GM21515 (cell line): ENCODE data around the gene CTIF.

Experiments
- ATAC-seq: cut with Tn5 transposase; IDR thresholded peaks from one replicate; pipeline ENCODE4 v1.9.1; 2021; ENCODE audit not compliant: unreplicated experiment

CTIF gene

GRCh38 chr18:48794251-48794970, 255.6 kb downstream of the CTIF start:
- no peak for ATAC-seq

DNA sequence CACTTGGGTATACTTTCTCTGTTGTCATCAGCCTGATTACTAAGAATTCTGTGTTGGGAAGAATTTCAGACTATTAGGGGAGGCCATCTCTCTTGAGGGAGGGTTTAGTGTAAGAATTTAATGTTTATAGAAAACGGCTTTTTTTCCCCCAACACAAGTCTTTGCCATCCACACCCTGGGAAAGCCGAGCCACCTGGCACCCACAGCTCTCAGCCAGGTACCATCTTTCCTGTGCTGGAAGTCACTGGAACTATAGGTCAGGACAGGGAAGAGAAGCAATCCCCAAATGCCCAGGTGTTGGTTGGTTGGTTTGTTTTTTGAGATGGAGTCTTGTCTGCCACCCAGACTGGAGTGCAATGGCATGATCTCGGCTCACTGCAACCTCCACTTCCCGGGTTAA, 256.9 kb downstream of the CTIF start:
- ATAC-seq: no peak

DNA sequence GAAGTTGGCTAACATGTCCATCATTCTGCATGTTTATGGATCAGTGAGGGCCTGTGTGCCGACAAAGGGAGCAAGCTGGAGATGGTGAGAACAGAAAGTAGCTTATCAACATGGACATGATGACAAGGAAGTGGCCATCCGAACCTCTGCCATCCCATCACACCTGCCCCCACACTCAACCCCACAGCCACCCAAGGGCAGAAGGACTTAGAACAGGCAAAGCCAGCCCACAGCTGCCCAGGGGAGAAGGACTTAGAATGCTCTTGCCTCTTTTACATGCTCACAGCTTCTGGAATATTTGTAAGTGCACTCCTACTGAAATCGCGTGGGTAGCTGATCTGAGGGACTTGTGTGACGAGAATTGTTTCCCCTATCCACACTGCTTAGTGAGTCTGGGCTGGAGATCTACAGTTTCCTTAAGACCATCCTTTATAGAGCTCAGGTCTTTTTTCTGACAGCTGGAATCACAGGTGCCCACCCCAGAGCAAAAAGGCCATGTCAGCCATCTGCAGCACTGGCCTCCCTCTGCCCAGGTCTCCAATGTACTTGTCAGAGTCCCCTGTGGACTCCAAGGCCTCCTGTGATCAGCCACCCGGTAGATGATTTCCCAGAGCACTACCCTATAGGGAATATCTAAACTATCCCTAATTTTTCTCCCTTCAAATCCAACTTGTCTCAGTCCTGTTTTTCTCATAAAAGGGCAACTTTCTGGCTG, 257.8 kb downstream of the CTIF start:
- no peak for ATAC-seq

GRCh38 chr18:48797841-48798255, 259.0 kb downstream of the CTIF start:
- ATAC-seq: no peak

GRCh38 chr18:48798334-48799245, 259.8 kb downstream of the CTIF start:
- no peak for ATAC-seq

- ATAC-seq: no peak
These were observed 261.0 kb downstream of the CTIF start for GRCh38 chr18:48799724-48800315.

GRCh38 chr18:48800466-48800865, 261.6 kb downstream of the CTIF start:
- peak; percentile 8 for ATAC-seq

- peak; percentile 49 for ATAC-seq
These were observed 262.3 kb downstream of the CTIF start for GRCh38 chr18:48800876-48801727.

DNA sequence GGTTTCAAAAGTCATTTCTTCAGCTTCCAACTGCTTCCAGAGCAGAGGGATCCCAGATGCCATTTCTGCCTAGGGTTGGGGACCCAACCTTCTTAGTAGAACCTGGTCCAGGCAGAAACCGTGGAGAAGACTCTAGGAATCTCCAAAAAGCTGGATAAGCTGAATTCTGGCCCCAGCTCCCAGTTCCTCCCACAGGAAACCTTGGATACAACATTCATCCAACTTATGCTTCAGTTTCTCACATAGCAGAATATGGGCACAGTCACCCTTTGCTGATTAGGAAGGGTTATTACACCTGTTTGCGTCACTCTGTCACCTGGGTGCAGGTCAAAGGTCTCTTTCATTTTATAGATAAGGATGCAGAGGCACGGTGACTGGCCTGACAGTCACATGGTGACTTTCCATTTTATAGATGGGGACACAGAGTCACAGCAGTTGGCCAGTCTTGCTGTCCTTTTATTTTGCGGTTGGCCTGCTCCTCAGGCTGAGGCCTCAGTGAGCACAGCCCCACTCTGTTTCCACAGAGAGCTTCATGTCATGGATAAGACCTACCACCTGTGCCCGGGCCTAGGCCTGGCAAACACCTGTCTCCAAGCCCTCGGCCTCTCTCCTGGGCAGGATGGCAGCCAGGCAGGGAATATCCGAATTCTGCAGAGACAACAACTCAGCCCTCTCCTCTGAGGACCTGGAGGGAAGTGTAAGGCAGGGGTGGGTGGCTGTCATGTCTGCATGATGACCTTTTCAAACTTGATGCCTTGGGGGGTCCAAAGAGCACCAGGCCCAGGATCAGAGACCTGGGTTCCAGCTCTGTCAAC, 263.1 kb downstream of the CTIF start:
- no peak for ATAC-seq

GRCh38 chr18:48802543-48803290, 263.9 kb downstream of the CTIF start:
- ATAC-seq: no peak

DNA sequence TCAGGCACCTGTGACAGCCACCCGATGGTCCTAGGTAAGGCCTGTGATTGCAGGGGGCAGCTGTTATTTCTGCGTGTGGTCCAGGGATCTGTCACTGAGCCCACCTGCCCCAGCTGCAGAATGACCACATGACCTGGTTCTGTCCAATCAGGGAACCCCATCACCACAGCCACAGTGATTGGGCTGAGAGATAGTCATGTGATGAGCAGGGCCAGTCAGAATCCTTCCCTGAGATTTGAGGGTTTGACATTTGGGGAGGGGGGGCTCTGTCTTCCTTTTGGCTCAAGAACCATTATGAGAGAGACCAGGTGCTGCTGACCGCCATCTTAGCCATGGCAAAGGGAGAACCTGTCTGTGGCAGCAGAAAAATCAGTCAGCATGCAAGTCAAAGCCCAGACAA, 264.7 kb downstream of the CTIF start:
- no peak for ATAC-seq

DNA sequence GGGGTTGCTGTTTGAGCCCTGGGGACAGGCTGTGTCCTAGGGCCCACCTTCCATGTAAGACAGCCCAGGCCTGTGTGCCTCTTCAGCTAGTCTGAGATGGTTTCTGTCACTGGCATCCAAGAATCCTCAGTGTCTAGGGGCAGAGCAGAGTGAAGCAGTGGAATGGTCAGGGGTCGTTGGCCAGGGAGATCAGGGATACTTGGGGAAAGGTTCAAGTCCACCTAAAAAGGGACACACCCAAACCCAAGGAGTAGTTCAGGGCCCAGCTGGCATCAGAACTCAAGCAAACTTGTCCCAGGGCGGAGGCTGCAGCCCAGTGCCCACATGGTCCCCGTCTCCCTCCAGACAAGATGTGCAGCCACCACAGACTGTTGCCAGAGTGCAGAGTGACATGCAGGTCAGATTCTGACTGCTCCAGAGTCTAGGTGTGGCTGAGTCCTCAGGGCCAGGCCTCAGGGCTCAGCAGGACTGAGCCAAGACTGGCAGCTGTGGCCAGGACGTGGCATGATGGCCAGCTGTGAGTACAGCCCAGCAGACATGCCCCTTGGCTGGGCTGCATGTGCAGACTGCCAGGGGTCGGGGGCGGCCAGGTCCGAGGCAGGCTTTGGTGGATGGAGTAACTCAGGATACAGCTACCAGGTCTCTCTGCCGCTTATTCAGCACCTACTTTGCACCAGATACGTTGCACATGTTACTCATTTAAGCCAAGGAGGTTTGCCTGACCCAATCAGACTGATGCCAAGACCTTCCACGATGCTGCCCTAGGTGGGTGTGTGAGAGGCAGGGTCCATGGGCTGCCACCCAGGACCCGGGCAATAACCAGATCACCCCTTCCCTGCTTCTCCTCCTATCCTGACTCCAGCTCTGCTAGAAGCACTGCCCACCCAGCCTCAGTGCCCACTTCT, 265.4 kb downstream of the CTIF start:
- ATAC-seq: no peak

DNA sequence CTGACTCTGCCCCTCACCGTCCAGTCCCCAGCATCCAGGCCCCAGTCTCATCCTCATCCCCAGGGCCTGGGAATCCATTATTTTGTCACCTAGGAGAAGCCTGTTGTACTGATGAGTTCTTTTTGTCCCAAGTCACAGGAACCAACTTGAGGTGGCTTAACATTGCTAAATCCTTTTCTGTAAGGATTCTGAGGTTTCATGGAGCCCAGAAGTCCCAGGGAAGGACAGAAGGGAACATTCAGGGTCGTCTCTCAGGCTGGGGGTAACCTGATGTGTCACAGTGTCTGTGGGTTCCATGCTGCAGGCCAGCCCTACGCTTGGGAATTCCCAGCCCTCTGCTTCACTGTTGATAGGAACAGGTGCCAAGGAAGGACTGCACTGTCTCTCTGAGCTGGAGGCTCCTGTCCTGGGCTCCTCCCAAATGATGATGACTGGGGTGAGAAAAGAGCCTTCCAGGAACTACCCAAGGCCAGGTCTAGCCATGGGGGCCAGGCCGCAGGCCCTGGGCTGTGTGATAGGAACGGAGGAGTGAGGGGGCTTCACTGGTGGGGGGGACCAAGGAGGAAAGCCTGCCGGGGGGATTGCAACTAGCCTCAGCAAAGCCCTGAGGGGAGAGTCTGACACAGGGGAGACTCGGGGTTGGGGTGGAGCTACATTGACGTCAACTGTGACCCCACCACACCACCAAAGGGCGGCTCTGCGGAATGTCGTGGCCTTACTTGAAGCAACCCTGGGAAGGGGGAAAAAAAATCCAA, 266.2 kb downstream of the CTIF start:
- no peak for ATAC-seq

DNA sequence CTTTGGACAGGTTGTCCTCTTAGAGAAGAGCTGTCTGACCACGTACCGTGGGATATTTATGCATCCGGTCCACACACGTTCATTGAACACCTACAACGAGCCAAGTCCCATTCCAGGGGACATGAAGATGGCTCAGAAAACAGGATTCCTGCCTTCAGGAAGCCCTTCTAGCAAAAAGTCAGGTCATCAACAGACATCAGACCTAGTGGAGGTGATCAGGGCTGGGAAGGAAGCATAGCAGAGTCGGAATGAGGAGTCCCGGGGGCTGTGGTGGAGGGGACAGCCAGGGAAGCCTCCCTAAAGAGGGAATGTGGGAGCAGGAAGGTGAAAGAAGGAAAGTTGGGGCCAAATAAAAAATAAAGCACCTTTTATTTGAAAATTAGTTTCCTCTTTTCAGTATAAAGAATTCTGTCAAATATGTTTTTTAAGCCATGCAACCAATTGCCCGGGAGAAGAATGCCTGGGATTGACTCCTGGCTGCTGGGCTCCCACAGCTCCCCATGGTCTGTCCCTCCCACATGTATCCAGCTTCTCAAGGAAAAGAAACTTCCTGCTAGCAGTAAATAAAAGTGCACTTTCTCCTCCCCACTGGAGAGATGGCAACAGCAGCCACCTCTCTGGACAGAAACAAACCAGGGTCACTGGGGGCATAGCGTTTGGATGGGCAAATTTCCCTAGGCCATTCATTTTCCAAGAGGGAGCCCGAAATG, 267.1 kb downstream of the CTIF start:
- ATAC-seq: no peak

DNA sequence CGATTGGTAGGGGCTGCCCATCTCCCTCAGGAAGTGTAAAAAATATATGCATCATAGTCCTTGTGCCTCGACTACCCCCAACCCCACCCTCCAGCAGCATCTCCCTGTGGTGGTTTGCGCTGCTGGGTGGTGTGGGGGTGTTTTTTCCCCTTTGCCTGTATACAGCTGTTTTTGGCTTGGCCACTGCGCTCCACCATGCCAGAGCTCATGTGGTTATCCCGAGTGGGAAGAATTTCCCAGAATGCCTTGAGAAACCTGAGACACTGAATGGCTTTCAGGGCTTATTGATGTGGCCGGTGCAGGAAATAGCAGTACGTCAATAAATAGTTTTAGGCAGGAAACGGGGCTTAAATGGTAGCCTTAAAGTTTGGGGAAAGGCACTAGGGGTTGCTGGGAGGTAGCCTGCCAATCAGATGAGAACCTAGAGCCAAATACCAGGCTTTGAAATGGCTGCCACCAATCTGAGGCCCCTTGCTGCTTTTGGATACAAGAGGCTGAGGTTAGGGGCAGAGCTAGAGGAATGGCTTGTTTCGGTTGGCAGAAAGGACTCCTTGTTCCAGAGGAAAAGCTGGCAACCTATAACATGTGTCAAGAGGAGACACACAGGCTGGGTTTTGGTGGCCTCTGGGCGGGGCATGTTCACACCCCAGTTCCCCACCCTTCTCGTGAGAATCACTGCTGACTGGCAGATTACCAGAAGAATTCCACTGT, 267.9 kb downstream of the CTIF start:
- ATAC-seq: no peak

- no peak for ATAC-seq
These were observed 269.6 kb downstream of the CTIF start for GRCh38 chr18:48808476-48808875.
